ENCODE measurements around the gene CCRL2. TPM values are rescaled to one million over a fixed set of nuclear protein-coding genes. Genes with fewer than 3 reads are reported as not detected.
"Not testable (repeated sequence)": the region's sequence is repeated elsewhere in the genome, so short reads cannot be mapped to it uniquely, and the experiment has no call there.

Gene CCRL2
- polyA plus RNA-seq, 4 donors = 0.81 to 1.2 (median 1.00) TPM

DNA sequence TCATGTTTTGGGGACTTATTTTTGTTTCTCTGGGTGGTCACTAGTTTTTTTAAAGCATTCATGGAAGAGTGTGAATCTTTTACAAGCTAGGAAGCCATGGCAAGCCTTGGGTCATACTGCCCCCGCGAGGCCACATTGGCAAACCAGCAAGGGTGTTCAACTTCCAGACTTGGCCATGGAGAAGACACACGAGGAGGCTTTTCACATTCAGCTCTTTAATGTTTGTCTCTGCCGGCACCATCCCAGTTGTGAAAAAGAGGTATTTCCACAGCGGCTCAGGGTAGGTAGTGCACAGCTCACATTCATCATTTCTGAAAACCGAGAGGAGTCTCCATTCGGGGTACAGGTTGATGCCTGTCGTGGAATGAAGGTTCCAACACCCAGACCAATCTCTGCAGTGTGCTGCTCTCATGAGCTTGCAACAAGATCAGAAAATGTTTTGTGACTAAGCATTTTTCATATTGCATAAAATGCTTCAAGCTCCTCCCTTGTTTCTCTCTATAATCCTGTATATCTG, 28.6 kb upstream of the CCRL2 start:
- peak in 3 of 4 donors; percentile 34 to 38 (median 37) for DNase-seq (ENCODE audit: low read depth in 4 of 4, low spot score in 2 of 4)

DNA sequence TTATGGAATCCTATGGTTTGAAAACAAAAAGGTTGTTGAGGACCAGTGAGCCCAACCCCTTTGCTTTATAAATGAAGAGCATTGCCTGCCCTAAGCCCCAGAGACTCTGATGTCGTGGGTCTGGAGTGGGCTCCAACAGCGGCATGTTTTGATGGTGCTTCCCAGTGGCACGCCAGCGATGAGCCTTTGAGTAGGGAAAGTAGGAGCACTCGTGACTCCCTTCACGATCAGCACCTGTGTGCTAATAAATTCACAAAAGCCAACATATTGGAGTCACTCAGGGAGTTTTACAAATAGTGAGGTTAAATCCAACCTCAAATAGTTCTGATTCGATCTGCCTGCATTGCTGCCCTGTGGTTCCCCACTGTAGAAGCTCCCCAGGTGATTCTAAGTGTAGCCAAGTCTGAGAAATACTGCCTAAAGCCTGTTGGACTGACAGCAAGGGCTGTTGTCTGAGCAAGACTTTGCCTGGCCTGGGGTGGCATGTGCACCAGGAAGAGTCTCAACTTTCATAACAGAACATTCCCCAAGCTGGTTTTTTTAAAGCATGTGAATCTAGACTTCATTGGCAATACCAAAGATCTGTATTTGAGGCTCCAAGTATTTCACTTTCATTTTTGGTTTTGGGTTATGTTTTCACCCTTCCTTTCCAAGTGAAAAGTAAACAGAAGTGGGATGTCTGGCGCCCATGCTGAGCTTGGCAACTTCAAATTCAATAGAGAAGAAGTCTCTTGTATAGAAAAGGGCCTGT, 26.4 kb upstream of the CCRL2 start:
- DNase-seq (ENCODE audit: low read depth in 4 of 4, low spot score in 2 of 4) = no peak

GRCh38 chr3:46381625-46382024, 25.4 kb upstream of the CCRL2 start:
- no peak for DNase-seq (ENCODE audit: low read depth in 4 of 4, low spot score in 2 of 4)

DNA sequence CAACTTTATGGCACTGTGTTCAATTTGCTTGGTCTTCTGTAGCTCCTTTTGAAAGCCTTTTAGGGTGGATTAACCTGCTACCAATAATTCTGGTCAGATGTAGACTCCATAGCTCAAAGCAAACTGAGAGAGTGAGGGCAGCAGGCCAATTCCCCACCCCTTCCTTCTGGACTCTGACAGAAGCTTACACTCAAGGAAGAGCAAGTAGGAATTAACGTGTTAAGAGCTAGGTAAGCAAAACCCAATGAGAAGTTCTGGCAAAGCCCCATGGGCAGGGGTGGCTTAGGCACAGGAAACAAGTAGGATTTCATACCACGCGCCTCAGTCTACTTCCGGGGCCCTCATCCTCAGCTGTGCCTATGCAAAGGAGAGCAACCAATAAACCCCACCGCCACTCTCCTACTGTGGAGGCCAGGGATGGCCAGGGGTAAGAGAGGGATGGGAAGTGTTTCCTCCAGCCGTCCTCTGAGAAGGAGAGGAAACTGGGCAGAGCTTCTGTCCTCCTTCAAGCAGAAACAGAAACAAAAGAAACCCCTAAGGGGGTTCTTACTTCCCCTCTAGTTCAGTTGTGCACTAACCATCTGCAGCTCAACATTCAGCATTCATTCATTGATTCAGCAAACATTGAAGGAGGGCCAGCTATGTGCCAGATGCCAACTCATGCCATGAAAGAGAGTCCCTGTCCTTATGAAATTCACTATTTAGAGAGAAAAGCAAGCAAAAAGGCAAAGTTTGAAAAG, 23.7 kb upstream of the CCRL2 start:
- DNase-seq (ENCODE audit: low read depth in 4 of 4, low spot score in 2 of 4) = no peak

DNA sequence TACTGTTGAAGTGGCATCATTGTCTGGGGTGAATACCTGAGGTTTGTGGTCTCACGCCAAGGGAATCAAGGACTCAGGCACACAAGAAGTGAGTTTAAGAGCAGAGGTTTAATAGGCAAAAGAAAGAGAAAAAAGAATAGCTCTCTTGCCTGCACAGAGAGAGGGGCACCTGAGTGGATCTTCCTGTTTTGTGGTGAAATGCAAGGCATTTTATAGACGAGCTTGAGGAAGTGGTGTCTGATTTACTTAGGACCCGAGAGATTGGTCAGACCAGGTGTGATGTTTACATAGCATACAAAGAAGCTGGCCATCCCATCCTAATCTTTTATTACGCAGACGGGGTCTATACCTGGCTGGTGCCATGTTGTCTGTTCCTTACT, 23.1 kb upstream of the CCRL2 start:
- no peak for DNase-seq (ENCODE audit: low read depth in 4 of 4, low spot score in 2 of 4)

DNA sequence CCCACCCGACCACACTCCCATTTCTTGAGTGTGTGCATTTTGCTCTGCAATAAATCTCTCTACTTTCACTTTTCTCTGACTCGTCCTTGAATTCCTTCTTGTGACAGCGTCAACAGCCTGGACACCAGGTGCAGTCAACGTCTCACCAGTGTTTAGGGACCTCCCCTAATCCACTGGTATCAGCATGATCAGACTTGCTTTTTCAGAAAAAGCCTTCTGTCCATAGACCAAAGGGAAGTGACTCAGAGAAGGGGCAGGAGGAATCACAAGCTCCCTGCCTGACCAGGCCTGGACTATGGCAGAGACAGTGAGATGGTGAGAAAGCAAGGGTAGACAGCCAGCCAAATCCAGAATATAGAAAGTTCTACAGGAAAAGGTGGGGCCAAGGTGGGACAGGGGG, 20.9 kb upstream of the CCRL2 start:
- no peak for DNase-seq (ENCODE audit: low read depth in 4 of 4, low spot score in 2 of 4)

DNA sequence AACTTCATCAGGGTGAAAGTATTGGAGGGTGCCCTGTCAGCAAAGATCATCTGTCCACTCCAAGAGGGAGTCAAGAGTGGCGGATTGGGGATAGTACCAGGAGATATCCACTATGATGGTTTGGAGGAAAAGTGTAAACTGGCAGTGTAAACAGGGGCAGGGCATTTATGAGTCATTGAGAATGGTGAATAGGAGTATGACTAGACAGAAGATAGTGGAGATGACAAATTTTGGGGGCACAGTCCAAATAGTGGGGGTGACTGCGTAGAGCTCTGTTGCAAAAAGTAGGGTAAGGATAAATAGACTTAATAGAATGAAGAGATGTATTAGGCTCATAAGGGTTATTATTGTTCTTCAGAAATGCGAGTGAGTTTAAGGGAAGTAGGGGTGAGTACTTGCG, 18.2 kb upstream of the CCRL2 start:
- not testable (repeated sequence) for DNase-seq (ENCODE audit: low read depth in 4 of 4, low spot score in 2 of 4)

GRCh38 chr3:46389306-46389705, 17.8 kb upstream of the CCRL2 start:
- DNase-seq (ENCODE audit: low read depth in 4 of 4, low spot score in 2 of 4) = no peak

DNA sequence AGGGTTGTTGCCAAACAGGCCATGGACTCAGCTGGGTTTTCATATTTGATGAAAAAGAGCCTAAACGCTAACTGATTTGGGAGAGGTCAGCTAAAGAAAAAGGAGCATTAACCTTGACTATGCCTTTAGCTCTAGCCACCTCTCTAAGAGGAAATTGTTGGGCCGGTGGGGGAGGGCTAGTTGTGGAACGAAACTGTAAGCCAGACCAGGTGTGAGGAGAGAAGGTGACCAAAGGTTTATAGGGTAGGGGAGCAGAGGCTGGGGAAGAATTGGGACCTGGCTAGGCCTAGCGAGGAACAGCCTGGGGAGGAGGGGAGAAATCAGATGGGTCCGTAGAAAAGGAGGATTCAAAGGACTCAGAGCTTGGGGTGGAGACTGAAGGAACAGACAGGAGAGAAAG, 15.5 kb upstream of the CCRL2 start:
- DNase-seq (ENCODE audit: low read depth in 4 of 4, low spot score in 2 of 4) = not testable (repeated sequence)

DNA sequence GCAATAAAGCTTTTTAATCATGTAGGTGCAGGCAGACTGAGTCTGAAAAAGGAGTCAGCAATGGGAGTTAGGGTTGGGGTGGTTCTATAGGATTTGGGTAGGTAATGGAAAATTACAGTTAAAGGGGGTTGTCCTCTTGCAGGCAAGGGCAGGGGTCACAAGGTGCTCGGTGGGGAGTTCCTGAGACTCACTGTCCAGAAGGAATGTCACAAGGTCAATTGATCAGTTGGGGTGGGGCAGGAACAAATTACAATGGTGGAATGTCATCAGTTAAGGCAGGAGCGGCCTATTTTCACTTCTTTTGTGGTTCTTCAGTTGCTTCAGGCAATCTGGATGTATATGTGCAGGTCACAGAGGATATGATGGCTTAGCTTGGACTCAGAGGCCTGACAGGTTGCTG, 14.0 kb upstream of the CCRL2 start:
- no peak for DNase-seq (ENCODE audit: low read depth in 4 of 4, low spot score in 2 of 4)

GRCh38 chr3:46393554-46394434, 13.3 kb upstream of the CCRL2 start:
- no peak for DNase-seq (ENCODE audit: low read depth in 4 of 4, low spot score in 2 of 4)

DNA sequence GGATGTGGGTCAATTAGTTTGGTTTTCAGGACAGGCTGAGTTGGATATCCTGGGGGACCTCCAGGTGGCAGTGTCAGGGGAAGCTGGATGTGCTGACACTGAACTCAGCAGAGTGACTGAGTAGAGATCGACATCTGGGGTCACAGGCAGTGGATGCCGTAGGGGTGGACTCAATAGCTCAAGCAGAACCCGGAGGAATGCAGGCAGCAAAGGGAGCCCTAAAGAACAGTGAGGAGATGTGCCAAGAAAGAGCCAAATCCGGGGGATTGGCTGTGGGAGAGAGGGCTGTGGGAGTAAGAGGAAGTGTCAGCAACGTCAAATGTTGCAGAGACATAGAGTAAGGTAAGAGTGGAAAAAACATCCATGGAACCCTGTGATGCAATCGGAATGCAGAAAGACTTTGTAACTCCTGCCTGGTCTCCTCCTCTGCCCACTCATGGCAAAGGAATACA, 11.8 kb upstream of the CCRL2 start:
- no peak for DNase-seq (ENCODE audit: low read depth in 4 of 4, low spot score in 2 of 4)

DNA sequence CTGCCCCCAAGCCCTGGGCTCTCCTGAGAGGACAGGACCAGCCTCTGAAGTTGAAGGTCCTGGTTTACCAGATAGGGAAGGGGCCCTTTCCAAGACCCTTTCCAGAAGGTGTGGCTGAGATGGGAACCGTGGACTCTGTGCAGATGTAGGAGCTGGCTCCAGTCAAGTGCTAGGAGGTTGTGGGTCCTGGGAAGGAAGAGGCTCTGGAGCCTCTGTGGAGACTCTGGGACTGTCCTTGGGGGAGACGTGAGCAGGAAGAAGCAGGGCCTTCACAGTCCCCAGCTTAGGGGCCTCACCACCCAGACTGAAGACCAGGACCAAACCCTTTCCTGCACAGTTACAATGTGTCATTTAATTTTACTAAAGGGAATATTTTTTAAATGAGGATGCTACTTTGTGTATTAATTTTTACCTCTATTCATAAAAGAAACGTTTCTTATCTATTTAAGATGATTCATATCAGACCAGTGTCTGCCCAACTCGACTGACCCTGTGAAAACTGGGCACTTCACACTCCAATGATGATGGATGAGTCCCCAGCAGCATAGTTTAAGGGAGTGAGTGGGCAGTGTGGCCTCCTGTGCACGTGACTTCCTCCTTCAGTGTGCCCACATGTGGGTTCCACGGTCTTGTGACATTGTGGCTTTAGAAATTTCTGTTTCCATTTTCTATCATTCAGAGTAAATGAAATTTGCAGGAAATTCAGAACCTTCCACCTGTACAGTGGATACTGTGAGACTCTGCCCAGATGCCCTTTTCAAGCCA, 11.1 kb upstream of the CCRL2 start:
- DNase-seq (ENCODE audit: low read depth in 4 of 4, low spot score in 2 of 4) = no peak

DNA sequence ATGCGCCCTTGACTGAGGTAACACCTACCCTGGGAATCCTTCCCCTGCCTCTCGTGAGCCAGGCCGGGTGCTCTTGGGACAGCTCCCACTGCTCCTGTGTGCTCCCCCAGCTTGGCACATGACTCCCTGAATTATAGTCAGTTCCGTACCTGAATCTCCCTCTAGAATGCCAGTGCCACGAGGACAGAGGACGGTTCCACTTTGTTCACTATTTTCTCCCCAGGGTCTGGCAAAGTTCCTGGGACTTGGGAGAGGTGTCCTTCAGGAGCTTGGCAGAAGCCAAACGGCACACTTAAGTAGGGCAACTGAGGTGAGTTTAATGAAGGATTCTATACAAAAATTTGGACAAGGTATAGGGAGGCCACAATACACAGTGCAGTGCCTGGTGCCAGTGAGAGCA, 9.9 kb upstream of the CCRL2 start:
- DNase-seq (ENCODE audit: low read depth in 4 of 4, low spot score in 2 of 4) = no peak

DNA sequence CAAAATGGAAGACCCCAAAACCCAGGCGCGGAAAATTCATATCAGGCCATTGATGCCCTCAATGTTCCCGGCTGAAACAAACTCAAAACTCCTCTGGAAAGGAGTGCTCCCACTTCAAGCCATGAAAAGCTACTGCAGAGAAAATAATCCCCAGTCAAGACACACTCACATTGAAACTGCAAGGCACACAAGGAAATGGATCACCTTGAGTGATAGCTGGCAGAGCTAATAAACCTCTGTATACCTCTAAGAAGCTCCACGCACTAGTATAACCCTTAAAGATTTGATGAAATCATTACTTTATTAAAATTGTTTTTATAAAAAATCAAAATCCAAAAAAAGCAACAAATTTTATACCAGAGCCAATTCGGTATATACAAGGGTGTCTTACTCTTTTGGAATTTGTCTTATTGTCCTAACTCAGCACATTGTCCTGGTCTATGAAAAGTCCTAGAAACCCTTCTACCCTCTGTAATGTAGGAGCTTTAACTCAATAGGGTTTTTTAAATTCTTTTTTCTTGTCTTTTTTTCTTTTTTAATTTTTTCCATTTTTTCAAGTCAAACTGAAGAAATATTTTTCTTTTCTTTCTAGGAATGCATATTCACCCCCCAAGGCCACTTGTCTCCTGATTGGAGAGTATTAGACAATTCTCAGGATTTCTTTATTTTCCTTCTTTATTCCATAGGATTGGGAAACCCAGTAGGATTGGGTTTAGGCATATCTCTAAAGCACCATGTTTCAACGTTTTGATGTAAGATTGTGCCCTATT, 8.7 kb upstream of the CCRL2 start:
- DNase-seq (ENCODE audit: low read depth in 4 of 4, low spot score in 2 of 4) = no peak

DNA sequence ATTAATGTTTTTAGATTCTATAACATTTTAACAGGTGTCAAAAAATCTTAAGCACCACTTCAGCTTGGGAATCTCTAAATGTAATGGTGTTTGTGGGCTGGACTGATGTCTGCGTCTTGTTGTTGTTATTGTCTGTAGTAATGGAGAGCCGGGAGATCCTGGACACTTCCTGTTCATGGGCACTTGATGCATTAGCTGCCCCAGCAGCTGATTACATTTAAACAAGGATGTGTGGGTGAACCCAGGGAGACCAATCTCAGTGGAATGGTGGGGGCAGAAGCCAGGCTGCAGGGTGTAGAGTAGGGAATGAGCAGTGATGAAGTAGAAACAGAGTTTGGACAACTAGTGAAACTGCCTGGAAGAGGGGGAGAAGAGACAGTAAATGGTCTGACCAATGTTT, 8.0 kb upstream of the CCRL2 start:
- DNase-seq (ENCODE audit: low read depth in 4 of 4, low spot score in 2 of 4) = no peak

DNA sequence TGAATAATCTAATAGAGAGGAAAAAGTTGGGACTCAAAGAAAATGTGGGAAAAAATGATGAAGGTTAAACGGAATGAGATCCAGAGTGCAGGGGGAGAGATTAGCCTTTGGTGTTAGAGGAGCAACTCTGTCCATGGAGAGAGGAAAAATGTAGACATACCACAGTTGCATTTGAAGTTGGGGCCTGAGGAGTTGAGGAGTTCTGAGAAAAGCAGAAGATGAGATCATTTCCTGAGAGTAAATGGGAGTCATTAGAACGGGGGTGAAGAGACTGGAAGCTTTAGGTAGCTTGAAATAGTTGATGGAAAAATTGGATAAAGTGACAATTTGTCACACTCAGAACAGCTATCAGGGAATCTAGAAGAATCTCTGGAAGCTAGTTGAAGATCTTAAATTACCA, 7.5 kb upstream of the CCRL2 start:
- no peak for DNase-seq (ENCODE audit: low read depth in 4 of 4, low spot score in 2 of 4)

- DNase-seq (ENCODE audit: low read depth in 4 of 4, low spot score in 2 of 4) = no peak
These were observed 6.9 kb upstream of the CCRL2 start for GRCh38 chr3:46400000-46400734.

DNA sequence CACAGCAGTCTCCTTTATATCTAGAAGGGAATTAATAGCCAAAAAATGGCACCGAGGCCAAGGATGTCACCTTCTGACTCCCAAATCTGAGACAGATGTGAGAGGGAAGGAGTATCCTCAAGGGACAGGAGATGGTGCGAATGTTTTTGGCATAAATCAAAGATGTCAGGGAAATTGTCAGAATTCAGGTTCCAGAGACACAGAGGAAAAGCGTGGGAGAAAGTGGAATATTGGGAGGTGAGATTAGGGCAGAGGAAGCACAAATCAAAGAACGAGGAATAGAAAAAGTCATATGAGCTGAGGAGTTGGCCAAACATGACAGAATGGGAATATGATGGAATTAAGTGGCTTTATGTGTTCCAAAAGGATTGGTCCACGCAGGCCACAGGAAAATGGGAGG, 6.2 kb upstream of the CCRL2 start:
- no peak for DNase-seq (ENCODE audit: low read depth in 4 of 4, low spot score in 2 of 4)
